NCI-H446 treated with DMSO at 0.1 percent for 48 hours (cell line): ENCODE results near the gene LYPD1.

Experiments used
- DNase-seq: peaks from one replicate; lab custom pipeline; 2025; lab: John Stamatoyannopoulos, UW

Gene LYPD1

GRCh38 chr2:132595186-132595585 lies 74.8 kb downstream of the LYPD1 start:
- no peak for DNase-seq
